Astrocyte (in vitro differentiated cells and primary cell): ENCODE results near the gene STT3B. TPM values are rescaled to one million over a fixed set of nuclear protein-coding genes. Genes with fewer than 3 reads are reported as not detected.

Source experiments
- DNase-seq: peaks from one replicate; pipeline ENCODE4 v3.0.0-alpha.2; 2010; ENCODE audit warnings: low read depth
- FAIRE-seq: peaks from 2 replicates; lab custom pipeline; 2011; peaks lifted over from hg19 to GRCh38; lab: Jason Lieb, UNC
- H2AFZ ChIP-seq: 2 replicates; pipeline ENCODE4 v1.6.0; 2012; ENCODE audit warnings: low read depth, low read length, inconsistent platforms
- H3K27ac ChIP-seq: 2 replicates; pipeline ENCODE4 v1.5.1; 2011; ENCODE audit warnings: low read depth, low read length, inconsistent platforms
- H3K27me3 ChIP-seq: 2 replicates; pipeline ENCODE4 v1.6.0; 2011; ENCODE audit warnings: low read length, inconsistent platforms; ENCODE audit not compliant: insufficient read depth
- H3K36me3 ChIP-seq: 2 replicates; pipeline ENCODE4 v1.5.1; 2011; ENCODE audit warnings: low read length, inconsistent platforms; ENCODE audit not compliant: insufficient read depth
- H3K4me1 ChIP-seq: 2 replicates; pipeline ENCODE4 v1.5.1; 2011; ENCODE audit warnings: low read length, inconsistent platforms; ENCODE audit not compliant: insufficient read depth
- H3K4me2 ChIP-seq: 2 replicates; pipeline ENCODE4 v1.6.0; 2012; ENCODE audit warnings: low read length, inconsistent platforms
- H3K4me3 ChIP-seq: 2 replicates; pipeline ENCODE4 v1.5.1; 2011; ENCODE audit warnings: low read depth, mild to moderate bottlenecking, low read length, inconsistent platforms; ENCODE audit not compliant: insufficient read depth
- H3K79me2 ChIP-seq: 2 replicates; pipeline ENCODE4 v1.6.0; 2012; ENCODE audit warnings: mild to moderate bottlenecking, low read length, inconsistent platforms; ENCODE audit not compliant: insufficient read depth
- H3K9ac ChIP-seq: 2 replicates; pipeline ENCODE4 v1.6.0; 2012; ENCODE audit warnings: mild to moderate bottlenecking, low read length, inconsistent platforms
- H3K9me3 ChIP-seq: 2 replicates; pipeline ENCODE4 v1.5.1; 2012; ENCODE audit warnings: low read depth, mild to moderate bottlenecking, low read length, inconsistent platforms; ENCODE audit not compliant: insufficient read depth
- H4K20me1 ChIP-seq: 2 replicates; pipeline ENCODE4 v1.6.0; 2012; ENCODE audit warnings: low read length, inconsistent platforms; ENCODE audit not compliant: insufficient read depth
- H3K27ac Mint-ChIP-seq: one replicate; pipeline ENCODE4 v1.8.0; 2021; ENCODE audit warnings: mild to moderate bottlenecking, mixed read lengths; ENCODE audit not compliant: unreplicated experiment
- H3K27me3 Mint-ChIP-seq: one replicate; pipeline ENCODE4 v1.8.0; 2021; ENCODE audit warnings: low read depth, mixed read lengths; ENCODE audit not compliant: unreplicated experiment
- H3K36me3 Mint-ChIP-seq: one replicate; pipeline ENCODE4 v1.8.0; 2021; ENCODE audit warnings: low read depth, mixed read lengths; ENCODE audit not compliant: unreplicated experiment
- H3K4me1 Mint-ChIP-seq: one replicate; pipeline ENCODE4 v1.8.0; 2021; ENCODE audit warnings: low read depth, mixed read lengths; ENCODE audit not compliant: unreplicated experiment
- H3K4me3 Mint-ChIP-seq: one replicate; pipeline ENCODE4 v1.8.0; 2021; ENCODE audit warnings: mild to moderate bottlenecking, moderate library complexity, mixed read lengths; ENCODE audit not compliant: unreplicated experiment
- H3K9me3 Mint-ChIP-seq: one replicate; pipeline ENCODE4 v1.8.0; 2021; ENCODE audit warnings: mild to moderate bottlenecking, mixed read lengths; ENCODE audit not compliant: unreplicated experiment
- CTCF ChIP-seq: IDR thresholded peaks from 2 replicates; pipeline ENCODE4 v1.5.1; 2011; ENCODE audit warnings: low read depth, mild to moderate bottlenecking, inconsistent platforms, low read length, moderate library complexity; ENCODE audit not compliant: insufficient read depth
- EZH2 ChIP-seq: IDR thresholded peaks from 2 replicates; pipeline ENCODE4 v1.6.1; 2012; ENCODE audit warnings: mild to moderate bottlenecking, low read length, inconsistent platforms; ENCODE audit not compliant: insufficient read depth
- total RNA-seq: library from RNA; stranded (reverse); gene quantifications from 2 replicates; pipeline ENCODE4 v1.2.1, GENCODE V29; 2021

The STT3B gene
- total RNA-seq, 1 donor from 2014 or later = 156 TPM

GRCh38 chr3:31659246-31659645 is 126.5 kb downstream of the STT3B start:
- H3K79me2 ChIP-seq = no peaks in the 10 kb centered on the region
- peaks cover 4% of the 10 kb centered on the region for H3K9me3 Mint-ChIP-seq
- TF ChIP-seq EZH2 (no peak), CTCF (no peak)
- no peak overlapping the region for H3K9ac ChIP-seq
- no peak overlapping the region for H3K4me2 ChIP-seq
- no peaks in the 10 kb centered on the region for H3K36me3 ChIP-seq
- H3K36me3 Mint-ChIP-seq = peaks cover 4% of the 10 kb centered on the region
- no peaks in the 10 kb centered on the region for H3K27me3 Mint-ChIP-seq
- peaks cover 5% of the 10 kb centered on the region for H3K4me1 Mint-ChIP-seq
- H3K9me3 ChIP-seq = no peaks in the 10 kb centered on the region
- H3K27ac ChIP-seq = no peak overlapping the region
- H3K4me3 ChIP-seq = no peak overlapping the region
- no peaks in the 10 kb centered on the region for H3K27me3 ChIP-seq
- FAIRE-seq = no peak
- H3K27ac Mint-ChIP-seq = no peak overlapping the region
- no peaks in the 10 kb centered on the region for H3K4me1 ChIP-seq
- H2AFZ ChIP-seq = no peak overlapping the region
- H3K4me3 Mint-ChIP-seq = no peak overlapping the region
- no peak for DNase-seq
- H4K20me1 ChIP-seq = no peaks in the 10 kb centered on the region

- H3K4me3 ChIP-seq = no peak overlapping the region
- H2AFZ ChIP-seq = no peak overlapping the region
- H4K20me1 ChIP-seq = no peaks in the 10 kb centered on the region
- H3K79me2 ChIP-seq = no peaks in the 10 kb centered on the region
- no peak overlapping the region for H3K9ac ChIP-seq
- DNase-seq = no peak
- no peak overlapping the region for H3K4me2 ChIP-seq
- H3K36me3 ChIP-seq = no peaks in the 10 kb centered on the region
- Mint-ChIP-seq H3K27ac (no peak overlapping the region), H3K36me3 (peaks cover 15% of the 10 kb centered on the region), H3K4me1 (peaks cover 5% of the 10 kb centered on the region), H3K27me3 (no peaks in the 10 kb centered on the region), H3K4me3 (no peak overlapping the region), H3K9me3 (no peaks in the 10 kb centered on the region)
- H3K9me3 ChIP-seq = no peaks in the 10 kb centered on the region
- no peak overlapping the region for H3K27ac ChIP-seq
- H3K4me1 ChIP-seq = no peaks in the 10 kb centered on the region
- no peak for FAIRE-seq
- H3K27me3 ChIP-seq = no peaks in the 10 kb centered on the region
- TF ChIP-seq EZH2 (no peak), CTCF (no peak)
These were observed 128.6 kb downstream of the STT3B start for GRCh38 chr3:31661286-31661685.

- H3K9me3 ChIP-seq = no peaks in the 10 kb centered on the region
- H3K4me3 Mint-ChIP-seq = no peak overlapping the region
- H3K36me3 Mint-ChIP-seq = peaks cover 15% of the 10 kb centered on the region
- FAIRE-seq = no peak
- H3K4me2 ChIP-seq = no peak overlapping the region
- no peak overlapping the region for H2AFZ ChIP-seq
- no peak overlapping the region for H3K27ac ChIP-seq
- H3K79me2 ChIP-seq = no peaks in the 10 kb centered on the region
- no peaks in the 10 kb centered on the region for H3K36me3 ChIP-seq
- no peaks in the 10 kb centered on the region for H3K27me3 ChIP-seq
- TF ChIP-seq EZH2 (no peak), CTCF (no peak)
- H3K27ac Mint-ChIP-seq = no peak overlapping the region
- no peak overlapping the region for H3K4me3 ChIP-seq
- H3K4me1 Mint-ChIP-seq = peaks cover 5% of the 10 kb centered on the region
- no peaks in the 10 kb centered on the region for H4K20me1 ChIP-seq
- H3K9ac ChIP-seq = no peak overlapping the region
- no peak for DNase-seq
- H3K9me3 Mint-ChIP-seq = no peaks in the 10 kb centered on the region
- no peaks in the 10 kb centered on the region for H3K4me1 ChIP-seq
- H3K27me3 Mint-ChIP-seq = no peaks in the 10 kb centered on the region
These were observed 129.4 kb downstream of the STT3B start for GRCh38 chr3:31661993-31662670.
